Urinary bladder (tissue), 4 donors: ENCODE results near the gene NOD1. TPM values are rescaled to one million over a fixed set of nuclear protein-coding genes. Genes with fewer than 3 reads are reported as not detected.
"Not testable (repeated sequence)": the region's sequence is repeated elsewhere in the genome, so short reads cannot be mapped to it uniquely, and the experiment has no call there.

Experiments used
- DNase-seq: peaks from one replicate; pipeline ENCODE4 v3.0.0-alpha.2; 2015; ENCODE audit errors: extremely low spot score
- H3K27ac ChIP-seq: one replicate; pipeline ENCODE4 v1.5.1; 2013; ENCODE audit warnings: low read depth, mild to moderate bottlenecking, moderate library complexity
- H3K36me3 ChIP-seq: one replicate; pipeline ENCODE4 v1.6.1; 2013; ENCODE audit warnings: mild to moderate bottlenecking, moderate library complexity; ENCODE audit not compliant: insufficient read depth
- H3K4me1 ChIP-seq: one replicate; pipeline ENCODE4 v1.6.1; 2013; ENCODE audit warnings: mild to moderate bottlenecking, moderate library complexity; ENCODE audit not compliant: insufficient read depth
- H3K4me3 ChIP-seq: one replicate; pipeline ENCODE4 v1.5.1; 2013; ENCODE audit warnings: low read depth, low read length
- WGBS: extraction: QIAGEN DNeasy Blood & Tissue Kit; methylation state at CpG from one replicate; pipeline ENCODE4 v1.1.7; 2013; 5-methylcytosine and 5-hydroxymethylcytosine counted together
- polyA plus RNA-seq: library from polyadenylated mRNA; stranded (reverse); fragments of 200-250 nt; gene quantifications from one replicate; pipeline ENCODE4 v1.2.3, GENCODE V29; 2013
- total RNA-seq: library from RNA; depleted of rRNA; stranded (reverse); fragments of >200 nt; gene quantifications from one replicate; pipeline ENCODE4 v1.2.3, GENCODE V29; 2014
- donor health status: healthy with polysubstance abuse.
- donor health status: healthy.

The NOD1 gene
- total and polyA plus RNA-seq, 2 donors: 9.8 to 14.9 TPM

- H3K36me3 ChIP-seq: peaks cover 1% of the 10 kb centered on the region
- no peak overlapping the region for H3K27ac ChIP-seq
- DNase-seq: no peak
- no peak overlapping the region for H3K4me3 ChIP-seq
- no peaks in the 10 kb centered on the region for H3K4me1 ChIP-seq
These were observed 12.8 kb upstream of the NOD1 start for GRCh38 chr7:30491417-30491816.

DNA sequence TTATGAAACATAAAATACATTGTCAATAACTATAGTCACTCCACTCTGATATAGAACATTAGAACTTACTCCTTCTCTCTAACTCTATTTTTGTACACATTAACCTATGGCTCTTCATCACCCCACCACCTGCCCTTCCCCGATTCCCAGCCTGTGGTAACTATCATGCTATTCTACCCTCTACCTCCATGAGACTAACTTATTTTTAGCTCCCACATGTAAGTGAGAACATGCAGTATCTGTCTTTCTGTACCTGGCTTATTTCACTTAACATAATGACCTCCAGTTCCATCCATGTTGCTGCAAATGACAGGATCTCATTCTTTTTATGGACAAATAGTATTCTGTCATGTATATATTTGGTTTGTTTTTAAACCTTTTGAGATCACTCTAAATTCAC, 8.8 kb upstream of the NOD1 start:
- DNase-seq: no peak
- no peaks in the 10 kb centered on the region for H3K36me3 ChIP-seq
- no peak overlapping the region for H3K4me3 ChIP-seq
- H3K4me1 ChIP-seq: no peaks in the 10 kb centered on the region
- H3K27ac ChIP-seq: no peak overlapping the region
- 89% methylated on average over 1 of the region's 1 CpG for WGBS

DNA sequence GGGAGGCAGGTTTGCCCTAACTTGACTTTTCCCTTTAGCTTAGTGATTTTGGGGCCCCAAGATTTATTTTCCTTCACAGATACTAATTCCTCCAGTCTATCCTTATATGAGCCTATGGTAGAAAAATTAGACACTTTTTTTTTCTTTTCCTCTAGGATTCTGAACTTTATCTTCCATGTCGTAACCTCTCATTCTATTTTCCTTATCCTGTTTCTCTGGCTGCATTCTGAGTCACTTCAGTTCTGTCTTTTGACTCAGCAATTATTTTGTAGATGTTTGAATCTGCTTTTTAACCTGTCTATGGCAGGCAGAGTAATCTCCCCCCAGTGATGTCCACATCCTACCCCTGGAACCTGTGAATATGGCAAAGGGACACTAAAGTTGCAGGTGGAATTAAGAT, 7.1 kb upstream of the NOD1 start:
- 87% methylated on average over 1 of the region's 1 CpG for WGBS
- H3K4me1 ChIP-seq: no peaks in the 10 kb centered on the region

DNA sequence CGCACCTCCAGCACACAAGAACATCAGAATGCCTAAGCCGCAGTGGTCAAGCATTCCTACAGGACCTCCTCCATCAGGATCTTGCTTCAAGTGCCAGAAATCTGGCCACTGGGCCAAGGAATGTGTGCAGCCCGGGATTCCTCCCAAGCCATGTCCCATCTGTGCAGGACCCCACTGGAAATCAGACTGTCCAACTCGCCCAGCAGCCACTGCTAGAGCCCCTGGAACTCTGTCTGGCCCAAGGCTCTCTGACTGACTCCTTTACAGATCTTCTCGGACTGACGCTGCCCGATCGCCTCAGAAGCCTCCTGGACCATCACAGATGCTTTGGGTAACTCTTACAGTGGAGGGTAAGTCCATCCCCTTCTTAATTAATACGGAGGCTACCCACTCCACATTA, 2.8 kb upstream of the NOD1 start:
- H3K36me3 ChIP-seq, DNase-seq, H3K27ac ChIP-seq, H3K4me1 ChIP-seq, H3K4me3 ChIP-seq: not testable (repeated sequence)
- WGBS: 91% methylated on average over 9 of the region's 9 CpGs

More for the DNA sequence above, 7.1 kb upstream of the NOD1 start:
- no peak overlapping the region for H3K4me3 ChIP-seq
- no peak overlapping the region for H3K27ac ChIP-seq
- DNase-seq: no peak
- H3K36me3 ChIP-seq: no peaks in the 10 kb centered on the region

DNA sequence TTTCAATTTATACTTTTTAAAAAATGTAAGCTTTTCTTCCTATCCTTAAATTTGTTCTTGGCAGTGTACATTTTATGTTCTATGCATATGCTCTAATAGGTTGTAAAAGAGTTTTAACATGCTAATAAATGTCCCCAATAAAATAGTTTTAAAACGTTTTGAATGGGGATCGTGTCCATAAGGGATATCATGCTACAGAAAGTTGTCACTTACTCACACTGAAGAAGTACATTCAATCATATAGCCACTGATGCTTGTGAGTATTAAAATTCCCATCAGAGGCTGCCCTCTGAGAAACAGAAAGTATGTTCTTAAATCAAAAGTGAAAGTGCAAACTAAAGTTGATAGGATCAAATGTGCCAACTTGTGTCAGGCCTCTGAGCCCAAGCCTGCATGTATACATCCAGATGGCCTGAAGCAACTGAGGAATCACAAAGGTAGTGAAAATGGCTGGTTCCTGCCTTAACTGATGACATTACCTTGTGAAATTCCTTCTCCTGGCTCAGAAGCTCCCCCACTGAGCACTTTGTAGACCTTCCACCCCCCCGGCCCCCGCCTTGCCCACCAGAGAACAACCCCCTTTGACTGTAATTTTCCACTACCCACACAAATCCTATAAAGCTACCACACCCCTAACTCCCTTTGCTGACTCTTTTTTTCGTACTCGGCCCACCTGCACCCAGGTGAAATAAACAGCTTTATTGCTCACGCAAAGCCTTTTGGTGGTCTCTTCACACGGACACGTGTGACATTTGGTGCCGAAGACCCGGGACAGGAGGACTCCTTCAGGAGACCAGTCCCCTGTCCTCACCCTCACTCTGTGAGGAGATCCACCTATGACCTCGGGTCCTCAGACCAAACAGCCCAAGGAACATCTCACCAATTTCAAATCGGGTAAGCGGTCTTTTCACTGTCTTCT, 877 bp upstream of the NOD1 start:
- no peak for DNase-seq
- no peaks in the 10 kb centered on the region for H3K4me1 ChIP-seq
- 82% methylated on average over 14 of the region's 14 CpGs for WGBS
- H3K4me3 ChIP-seq: peak overlapping the region; percentile 70
- H3K36me3 ChIP-seq: no peaks in the 10 kb centered on the region
- no peak overlapping the region for H3K27ac ChIP-seq

DNA sequence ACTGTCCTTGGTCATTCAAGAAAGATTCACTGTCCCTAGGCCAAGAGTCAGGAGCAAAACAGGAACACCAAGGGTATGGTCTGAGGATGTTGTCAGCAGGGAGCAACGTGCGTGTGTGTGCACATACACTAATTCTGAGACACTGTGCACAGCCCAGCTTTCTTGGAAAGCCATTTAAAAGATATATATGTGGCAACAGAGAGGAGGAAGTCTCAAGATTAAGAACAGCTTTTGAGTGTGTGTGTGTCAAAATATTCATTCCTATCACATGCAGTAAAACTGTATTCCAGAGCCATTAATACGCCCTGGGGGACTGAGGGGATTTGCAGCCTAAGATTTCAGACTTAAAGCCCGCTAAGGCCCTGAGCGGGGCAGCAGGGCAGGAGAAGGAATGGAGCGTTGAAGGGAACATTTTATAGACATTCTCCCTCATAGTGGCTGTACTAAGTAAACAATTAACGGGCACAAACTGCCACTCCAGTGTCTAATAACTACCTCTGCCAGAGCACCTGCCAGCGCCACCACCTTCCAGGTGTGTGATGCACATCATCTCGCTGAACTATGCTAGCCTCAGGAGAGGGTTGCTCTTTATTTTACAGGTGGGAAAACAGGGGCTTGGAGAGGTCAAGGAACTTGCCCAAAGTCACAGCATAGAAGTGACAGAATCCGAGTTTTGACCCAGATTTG, 2.0 kb downstream of the NOD1 start:
- Histone ChIP-seq H3K36me3 (peaks cover 1% of the 10 kb centered on the region), H3K4me1 (no peaks in the 10 kb centered on the region), H3K27ac (no peak overlapping the region), H3K4me3 (no peak overlapping the region)
- WGBS: 79% methylated on average over 10 of the region's 10 CpGs
- DNase-seq: no peak

DNA sequence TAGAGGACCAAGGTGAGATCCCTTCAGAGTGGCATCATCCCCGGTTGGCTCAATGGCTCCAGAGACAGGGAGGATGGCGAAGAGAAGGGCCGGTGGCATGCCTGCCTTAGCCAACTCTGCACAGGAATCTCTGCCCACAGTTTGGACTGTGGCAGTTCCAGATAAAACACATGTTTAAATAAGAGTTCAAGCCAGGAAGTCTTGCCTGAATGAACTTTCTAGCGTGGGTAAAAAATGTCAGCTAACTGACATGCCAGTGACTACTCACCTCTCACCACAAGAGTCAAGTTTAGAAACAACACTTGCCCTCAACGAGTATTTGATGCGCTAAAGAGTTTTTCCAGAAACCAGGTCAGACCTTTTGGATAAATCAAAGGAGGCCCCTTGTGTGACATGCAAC, 3.0 kb downstream of the NOD1 start:
- WGBS: 80% methylated on average over 6 of the region's 6 CpGs
- Histone ChIP-seq H3K4me3 (no peak overlapping the region), H3K4me1 (no peaks in the 10 kb centered on the region), H3K36me3 (peaks cover 1% of the 10 kb centered on the region), H3K27ac (no peak overlapping the region)
- no peak for DNase-seq

- Histone ChIP-seq H3K27ac (no peak overlapping the region), H3K4me1 (no peaks in the 10 kb centered on the region), H3K4me3 (no peak overlapping the region), H3K36me3 (peaks cover 1% of the 10 kb centered on the region)
- no peak for DNase-seq
- WGBS: 70% methylated on average over 2 of the region's 2 CpGs
These were observed 3.7 kb downstream of the NOD1 start for GRCh38 chr7:30474893-30475292.

- 94% methylated on average over 10 of the region's 10 CpGs for WGBS
- H3K4me3 ChIP-seq: no peak overlapping the region
- no peak overlapping the region for H3K27ac ChIP-seq
- H3K4me1 ChIP-seq: no peaks in the 10 kb centered on the region
- DNase-seq: no peak
- H3K36me3 ChIP-seq: peaks cover 1% of the 10 kb centered on the region
These were observed 4.1 kb downstream of the NOD1 start for GRCh38 chr7:30474485-30474884.

- Histone ChIP-seq H3K4me1 (no peaks in the 10 kb centered on the region), H3K36me3 (peaks cover 1% of the 10 kb centered on the region), H3K27ac (no peak overlapping the region), H3K4me3 (no peak overlapping the region)
- 96% methylated on average over 1 of the region's 1 CpG for WGBS
- no peak for DNase-seq
These were observed 4.7 kb downstream of the NOD1 start for GRCh38 chr7:30473903-30474302.

DNA sequence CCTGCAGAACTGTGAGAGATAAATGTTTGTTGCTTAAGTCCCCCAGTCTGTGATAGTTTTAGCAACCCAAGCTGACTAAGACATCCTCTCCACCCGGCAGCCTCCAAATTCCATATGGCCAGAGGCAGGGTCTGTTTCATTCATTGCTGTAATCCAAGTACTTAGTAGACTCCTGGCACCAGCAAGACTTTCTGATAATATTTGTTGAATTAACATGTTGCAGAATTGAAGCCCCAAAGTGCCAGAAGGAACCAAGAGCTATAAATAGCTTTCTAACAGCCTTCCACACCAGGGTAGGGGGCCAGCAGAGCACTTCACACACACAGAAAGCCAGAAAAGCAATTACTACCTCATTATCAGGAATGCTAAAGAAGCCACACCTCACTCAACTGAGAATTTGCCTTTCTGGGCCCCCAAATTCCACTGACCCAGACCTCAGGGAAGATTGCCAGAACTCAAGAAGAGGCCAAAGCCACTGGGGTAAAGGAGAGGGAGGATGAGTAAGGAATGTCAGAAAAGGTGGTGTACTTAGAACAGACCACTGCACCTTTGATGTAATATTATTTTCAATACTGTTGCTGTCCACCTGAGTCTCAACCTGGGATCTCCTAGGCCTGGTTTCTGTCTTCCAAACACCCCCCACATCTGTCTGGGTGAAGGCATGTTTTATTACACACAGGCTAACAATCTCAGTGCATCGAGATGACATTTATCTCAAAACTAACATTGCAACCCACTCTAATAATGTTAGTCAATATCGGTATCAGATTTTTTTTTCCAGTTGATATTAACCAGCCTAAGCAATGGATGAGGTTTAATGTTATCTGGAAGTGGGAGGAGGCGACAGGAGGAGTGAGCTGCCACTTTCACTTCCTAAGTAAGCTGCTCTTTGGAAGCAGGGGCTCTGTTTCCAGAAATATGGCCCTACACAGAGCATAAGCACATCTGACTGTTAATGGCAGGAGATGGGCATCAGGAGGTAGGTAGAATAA, 5.5 kb downstream of the NOD1 start:
- H3K4me1 ChIP-seq: no peaks in the 10 kb centered on the region
- peaks cover 1% of the 10 kb centered on the region for H3K36me3 ChIP-seq
- H3K27ac ChIP-seq: no peak overlapping the region
- no peak overlapping the region for H3K4me3 ChIP-seq
- WGBS: 49% methylated on average over 4 of the region's 4 CpGs
- no peak for DNase-seq

DNA sequence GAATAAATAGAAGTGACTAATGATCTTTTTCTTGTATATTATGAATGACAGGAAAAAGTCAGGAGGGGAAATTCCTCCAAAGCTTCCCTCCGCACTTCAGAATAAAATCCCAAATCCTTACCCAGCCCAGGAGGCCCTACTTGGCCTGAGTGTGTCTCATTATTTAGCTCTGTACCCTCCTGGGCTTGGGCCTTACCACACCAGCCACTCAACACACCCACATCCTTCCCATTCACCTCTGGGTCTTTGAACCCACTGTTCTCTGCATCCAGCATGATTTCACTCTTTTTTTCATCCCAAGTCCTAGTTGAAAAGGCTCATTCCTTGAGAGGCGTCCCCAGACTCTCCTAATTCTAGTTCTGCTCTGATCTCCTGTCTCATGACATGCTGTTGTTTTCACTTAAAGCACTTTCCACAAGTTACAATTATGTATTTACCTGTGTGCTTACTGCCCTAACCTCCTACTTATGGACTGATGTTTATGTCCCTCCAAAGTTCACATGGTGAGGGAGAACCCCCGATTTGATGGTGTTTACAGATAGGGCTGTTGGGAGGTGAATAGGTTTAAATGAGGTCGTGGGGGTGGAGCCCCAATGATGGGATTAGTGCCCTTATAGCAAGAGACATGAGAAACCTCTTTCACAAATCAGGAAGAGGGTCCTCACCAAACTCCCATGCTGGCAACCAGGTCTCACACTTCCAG, 6.4 kb downstream of the NOD1 start:
- H3K36me3 ChIP-seq: peaks cover 1% of the 10 kb centered on the region
- 77% methylated on average over 4 of the region's 4 CpGs for WGBS
- no peak overlapping the region for H3K27ac ChIP-seq
- H3K4me1 ChIP-seq: no peaks in the 10 kb centered on the region
- no peak for DNase-seq
- H3K4me3 ChIP-seq: no peak overlapping the region

GRCh38 chr7:30471205-30471604, 7.4 kb downstream of the NOD1 start:
- 28% methylated on average over 2 of the region's 2 CpGs for WGBS
- no peaks in the 10 kb centered on the region for H3K4me1 ChIP-seq
- H3K4me3 ChIP-seq: no peak overlapping the region
- peak overlapping the region; percentile 24 for H3K27ac ChIP-seq
- DNase-seq: no peak
- peaks cover 1% of the 10 kb centered on the region for H3K36me3 ChIP-seq
